NCI-H526 (cell line): ENCODE results near the gene HPD.
"Not testable (repeated sequence)": the region's sequence is repeated elsewhere in the genome, so short reads cannot be mapped to it uniquely, and the experiment has no call there.

Experiments
- DNase-seq, 2 experiments: peaks; one replicate each; lab custom pipeline; 2025; lab: John Stamatoyannopoulos, UW

The HPD gene

DNA sequence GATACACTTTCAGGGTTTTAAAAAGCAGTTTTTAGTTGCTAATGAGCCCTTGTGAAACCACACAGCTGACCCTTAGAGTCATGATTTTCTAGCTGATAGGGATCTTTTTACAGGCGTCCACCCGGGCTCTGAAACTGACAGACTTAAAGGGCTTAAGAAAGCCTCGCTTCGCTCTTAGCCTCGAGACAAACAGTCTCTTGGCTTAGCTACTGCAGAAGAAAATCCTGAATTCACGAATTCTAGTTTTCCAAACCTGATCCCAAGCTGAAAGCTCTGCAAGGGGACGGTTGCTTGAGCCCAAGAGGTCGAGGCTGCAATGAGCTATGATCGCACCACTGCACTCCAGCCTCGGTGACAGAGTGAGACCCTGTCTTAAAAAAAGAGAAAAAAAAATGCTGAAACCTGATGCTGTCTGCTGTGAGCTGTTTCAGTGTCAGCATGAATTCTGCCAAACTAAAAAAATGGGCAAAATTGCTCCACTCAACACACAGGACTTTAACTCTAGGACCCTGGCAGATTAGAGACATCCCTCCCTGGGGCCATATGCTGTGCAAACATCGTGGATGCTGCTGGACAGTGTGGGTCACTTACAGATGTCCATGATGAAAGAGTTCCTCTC lies 3.1 kb upstream of the HPD start:
- no peak for DNase-seq

DNA sequence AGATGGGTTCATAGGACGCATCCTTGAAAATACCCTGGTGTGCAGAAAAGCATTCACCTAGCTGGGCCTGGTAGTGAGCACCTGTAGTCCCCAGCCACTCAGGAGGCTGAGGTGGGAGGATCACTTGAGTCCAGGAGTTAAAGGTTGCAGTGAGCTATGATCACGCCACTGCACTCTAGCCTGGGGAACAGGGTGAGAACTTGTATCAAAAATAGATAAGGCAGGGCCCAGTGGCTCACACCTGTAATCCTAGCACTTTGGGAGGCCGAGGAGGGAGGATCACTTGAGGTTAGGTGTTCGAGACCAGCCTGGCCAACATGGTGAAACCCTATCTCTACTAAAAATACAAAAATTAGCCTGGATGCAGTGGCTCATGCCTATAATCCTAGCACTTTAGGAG lies 2.0 kb upstream of the HPD start:
- DNase-seq = not testable (repeated sequence)

DNA sequence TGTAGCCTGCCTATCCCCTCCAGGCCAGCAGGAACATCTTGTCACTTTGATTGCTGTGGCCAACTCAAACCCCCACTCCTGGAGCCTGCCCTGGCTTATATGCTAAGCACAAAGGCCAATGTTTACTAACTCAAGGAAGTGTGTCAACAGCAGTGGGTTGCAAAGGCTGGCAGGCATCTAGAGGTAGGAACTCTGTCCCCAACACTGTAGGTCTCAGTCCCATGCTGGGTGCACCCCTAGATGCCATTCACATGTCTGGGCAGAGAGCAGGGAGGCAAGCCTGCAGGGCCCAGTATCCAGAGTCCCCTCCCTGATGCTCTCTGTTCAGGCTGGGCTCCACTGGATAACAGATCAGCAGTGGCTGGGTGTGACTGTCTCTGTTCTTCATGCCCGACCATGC lies 1.6 kb upstream of the HPD start:
- DNase-seq = no peak

DNA sequence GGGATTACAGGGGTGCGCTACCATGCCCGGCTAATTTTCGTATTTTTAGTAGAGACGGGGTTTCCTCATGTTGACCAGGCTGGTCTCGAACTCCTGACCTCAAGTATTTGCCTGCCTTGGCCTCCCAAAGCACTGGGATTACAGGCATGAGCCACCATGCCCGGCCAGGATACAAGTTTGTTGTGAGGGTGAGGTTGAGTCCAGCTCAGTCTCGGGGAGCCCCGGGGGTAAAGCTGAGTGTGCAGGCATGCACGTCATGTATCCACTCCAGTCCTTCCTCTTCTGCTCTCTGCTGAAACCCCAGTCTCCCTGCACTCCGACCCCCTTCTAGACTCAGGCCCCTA lies 369 bp downstream of the HPD start:
- no peak for DNase-seq

DNA sequence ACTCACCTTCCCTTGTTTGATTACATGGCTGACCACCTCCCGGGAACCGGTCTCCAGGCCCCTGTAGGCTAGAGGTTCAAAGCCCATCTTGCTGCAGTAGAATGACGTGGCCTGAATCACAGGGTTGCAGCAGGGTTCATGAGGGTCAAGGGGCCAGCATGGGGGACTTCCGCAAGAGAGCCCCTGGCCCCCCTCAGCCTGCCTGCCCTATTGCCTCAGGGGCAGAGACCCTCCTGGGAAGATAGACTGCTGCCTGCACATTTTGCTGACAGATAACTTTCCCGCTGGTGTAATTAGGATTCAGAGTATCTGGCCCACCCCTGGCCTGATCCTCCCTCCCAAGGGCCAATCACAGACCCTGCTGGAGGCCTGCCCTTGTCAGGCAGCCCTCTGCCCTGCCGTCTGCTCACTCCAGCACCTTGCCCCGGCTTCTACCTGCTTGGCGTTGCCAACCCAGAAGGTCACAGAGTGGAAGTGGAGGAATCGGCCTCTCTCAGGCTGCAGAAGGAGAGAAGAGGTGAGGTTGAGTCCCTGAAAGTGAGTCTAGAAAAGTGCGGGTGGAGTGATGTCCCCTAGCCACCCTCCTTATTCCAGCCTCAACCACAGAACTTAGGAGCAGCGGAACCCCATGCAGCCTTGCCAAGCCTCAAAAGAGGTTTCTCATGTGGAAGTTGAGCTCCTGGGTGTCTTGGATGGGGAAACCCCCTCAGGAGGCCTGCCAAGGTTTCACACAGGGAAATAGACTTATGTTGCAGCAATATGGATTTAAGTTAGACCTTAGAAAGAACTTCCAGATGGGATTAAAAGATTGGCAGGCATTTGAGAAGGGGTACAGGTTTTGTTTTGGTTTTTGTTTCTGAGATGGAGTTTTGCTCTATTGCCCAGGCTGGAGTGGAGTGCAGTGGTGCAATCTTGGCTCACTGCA lies 1.1 kb downstream of the HPD start:
- no peak for DNase-seq

DNA sequence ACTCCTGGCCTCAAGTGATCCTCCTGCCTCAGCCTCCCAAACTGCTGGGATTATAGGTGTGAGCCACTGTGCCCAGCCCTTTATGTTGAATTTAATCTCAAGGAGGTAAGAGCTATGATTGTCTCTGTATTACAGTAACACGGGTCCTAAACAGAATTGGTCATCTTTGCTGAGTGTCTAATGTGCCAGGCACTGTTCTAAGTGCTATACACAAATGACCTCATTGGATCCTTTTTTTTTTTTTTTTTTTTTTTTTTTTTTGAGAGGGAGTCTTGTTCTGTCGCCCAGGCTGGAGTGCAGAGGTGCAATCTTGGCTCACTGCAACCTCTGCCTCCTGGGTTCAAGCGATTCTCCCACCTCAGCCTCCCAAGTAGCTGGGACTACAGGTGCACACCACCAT lies 6.3 kb downstream of the HPD start:
- not testable (repeated sequence) for DNase-seq

DNA sequence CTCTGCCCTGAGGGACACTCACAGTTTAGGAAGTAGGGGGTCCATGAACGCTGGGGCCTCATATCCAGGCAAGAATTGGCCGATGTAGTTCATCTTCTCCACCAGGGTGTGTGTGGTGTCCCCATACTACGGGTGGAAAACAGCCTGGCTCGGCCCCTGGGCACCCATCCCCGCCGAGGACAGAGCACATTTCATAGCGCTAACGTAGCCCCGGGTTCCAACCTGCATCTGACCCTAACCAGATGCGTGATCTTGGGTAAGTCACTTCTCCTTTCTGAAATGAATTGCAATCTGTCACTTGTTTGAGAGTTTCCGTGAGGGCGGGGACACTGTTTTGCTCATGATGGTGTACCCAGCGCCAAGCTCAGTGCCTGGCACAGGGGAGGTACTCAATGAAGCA lies 9.0 kb downstream of the HPD start:
- DNase-seq = no peak

DNA sequence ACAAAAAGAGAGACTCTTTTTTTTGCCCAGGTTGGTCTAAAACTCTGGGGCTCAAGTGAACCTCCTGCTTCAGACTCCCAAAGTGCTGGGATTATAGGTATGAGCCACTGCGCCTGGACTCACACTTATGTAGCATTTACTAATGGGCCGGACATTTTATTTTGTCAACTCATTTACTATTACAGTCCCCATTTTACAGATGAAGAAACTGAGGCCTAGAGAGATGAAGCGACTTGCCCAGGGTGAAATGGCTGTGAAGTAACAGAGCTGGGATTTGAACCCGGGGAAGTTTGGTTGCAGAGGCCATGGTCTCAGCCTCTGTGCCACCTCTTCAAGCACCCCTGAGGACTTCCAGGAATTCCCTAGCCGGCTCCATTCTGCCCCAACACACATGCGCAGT lies 9.4 kb downstream of the HPD start:
- no peak for DNase-seq

DNA sequence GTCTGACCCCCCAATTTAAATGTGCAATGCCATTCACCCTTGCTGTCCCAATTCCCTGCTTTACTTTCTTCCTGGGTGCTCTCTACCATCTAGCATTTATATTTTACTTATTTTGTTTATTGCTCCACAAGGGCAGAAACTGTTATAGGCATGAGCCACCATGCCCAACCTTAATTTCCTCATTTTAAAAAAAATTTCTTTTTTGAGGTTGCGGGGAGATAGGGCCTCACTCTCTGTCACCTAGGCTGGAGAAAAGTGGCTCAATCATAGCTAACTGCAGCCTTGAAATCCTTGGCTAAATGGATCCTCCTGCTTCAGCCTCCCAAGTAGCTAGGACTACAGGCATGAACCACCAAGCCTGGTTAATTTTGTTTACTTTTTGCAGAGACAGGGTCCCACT lies 13.0 kb downstream of the HPD start:
- DNase-seq = no peak

DNA sequence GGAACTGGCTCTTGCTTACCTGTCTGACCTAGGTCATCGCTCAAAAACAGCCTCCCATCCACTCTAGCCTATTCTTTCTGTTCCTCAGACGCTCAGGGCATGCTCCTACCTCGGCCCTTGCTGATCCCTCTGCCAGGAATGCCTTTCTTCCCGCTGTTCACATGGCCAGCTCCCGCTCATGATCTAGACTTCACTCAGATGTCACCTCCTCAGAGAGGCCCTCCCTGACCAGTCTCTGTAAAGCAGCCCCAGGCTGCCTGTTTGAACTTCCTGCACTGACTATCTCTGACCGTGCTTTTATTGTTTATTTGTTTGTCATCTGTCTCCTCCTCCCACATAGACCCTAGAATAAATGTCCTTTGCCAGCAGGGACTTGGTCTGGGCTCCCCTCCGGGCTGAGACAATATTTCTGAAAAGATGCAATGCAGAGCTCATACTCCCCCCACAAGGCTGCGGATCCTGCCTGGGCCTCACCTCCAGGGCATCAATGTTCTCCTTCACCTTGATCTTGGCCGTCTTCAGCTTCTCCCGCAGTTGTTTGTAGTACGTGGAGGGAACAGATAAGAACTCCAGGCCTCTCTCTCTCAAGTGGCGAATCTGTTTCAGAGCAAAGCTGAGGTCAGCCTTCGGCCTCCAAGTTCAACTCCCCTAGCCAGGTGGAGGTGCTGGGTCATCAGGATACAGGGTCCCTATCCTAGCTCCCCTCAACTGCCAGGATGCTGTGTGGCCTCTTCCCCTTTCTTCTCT lies 15.2 kb downstream of the HPD start:
- no peak for DNase-seq

DNA sequence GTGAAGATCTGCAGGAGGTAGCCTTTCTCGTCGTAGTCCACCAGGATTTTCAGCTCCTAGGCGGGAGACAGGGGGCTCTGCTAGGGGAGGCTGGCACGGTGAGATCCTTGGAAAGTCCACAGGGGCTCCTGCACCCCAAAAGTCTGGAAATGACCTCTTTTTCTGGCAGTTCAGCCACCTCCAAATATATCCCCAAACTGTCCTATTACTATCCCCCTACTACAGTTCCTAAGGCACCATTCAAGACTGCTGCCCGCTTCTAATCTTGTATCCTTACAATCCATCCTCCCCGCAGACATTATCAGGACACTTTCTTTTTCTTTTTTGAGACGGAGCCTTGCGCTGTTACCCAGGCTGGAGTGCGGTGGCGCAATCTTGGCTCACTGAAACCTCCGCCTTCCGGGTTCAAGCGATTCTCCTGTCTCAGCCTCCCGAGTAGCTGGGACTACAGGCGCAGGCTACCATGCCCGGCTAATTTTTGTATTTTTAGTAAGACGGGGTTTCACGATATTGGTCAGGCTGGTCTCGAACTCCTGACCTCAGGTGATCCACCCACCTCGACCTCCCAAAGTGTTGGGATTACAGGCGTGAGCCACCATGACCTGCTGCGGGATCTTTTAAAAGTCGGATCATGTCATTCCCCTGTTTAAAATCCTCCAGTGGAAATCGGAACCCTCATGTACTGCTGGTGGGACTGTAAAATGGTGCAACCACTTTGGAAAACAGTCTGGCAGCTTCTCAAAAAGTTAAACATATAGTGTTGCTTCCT lies 18.5 kb downstream of the HPD start:
- no peak for DNase-seq

DNA sequence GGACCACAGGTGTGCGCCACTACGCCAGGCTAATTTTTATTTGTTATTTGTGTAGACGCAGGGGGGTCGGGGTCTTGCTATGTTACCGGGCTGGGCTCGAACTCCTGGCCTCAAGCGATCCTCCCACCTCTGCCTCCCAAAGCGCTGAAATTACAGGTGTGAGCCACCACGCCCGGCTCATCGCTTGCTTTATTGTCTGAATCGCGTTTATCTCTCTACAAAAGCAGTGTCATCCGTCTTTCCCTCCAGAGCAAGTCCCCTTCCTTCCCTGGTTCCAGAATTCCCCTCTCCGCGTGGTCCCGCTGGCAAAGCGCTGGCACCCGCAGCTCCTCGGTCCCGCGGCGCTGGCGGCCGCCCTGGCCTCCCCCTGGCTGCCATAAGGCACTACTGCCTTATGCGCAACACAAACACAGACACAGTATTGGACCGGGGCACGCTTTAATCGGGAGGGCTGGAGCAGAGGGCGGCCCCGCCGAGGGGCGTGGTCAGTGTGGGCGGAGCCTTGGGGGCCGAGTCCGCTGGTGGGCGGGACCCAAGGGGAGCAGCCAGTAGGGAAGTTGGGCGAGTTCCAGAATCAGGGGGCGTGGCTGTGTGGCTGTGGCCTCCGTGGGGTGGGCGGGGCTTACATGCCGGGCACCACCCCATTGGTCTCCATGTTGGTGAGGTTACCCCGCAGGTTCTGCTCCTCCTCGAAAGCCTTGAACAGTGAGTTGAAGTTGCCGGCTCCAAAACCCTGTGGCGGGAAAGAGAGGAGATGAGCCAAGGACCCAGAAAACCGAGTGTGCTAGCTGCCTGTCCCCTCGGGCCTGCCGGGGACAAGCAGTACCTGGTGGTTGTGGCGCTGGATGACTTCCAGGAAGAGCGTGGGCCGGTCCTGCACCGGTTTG lies 19.3 kb downstream of the HPD start:
- peak; percentile 90 to 99 for DNase-seq

DNA sequence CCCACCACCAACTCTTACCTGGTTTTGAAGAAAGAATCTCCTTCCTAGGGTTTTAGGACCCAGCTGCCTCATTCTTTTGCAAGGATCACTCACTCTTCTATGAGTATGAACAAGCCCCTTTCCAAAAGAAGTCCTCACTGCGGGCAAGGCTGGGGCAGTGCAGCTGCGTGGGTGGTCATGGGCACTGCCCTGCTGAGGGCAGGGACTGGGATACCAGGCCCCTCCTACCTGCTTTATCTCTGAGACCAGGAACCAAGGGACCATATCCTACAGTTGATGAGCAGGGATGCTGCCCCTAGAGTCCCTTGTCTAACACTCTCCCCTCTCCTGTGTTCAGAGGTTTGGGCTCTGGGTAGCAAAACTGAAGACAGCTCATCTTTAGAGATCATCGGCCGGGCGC lies 20.5 kb downstream of the HPD start:
- DNase-seq = no peak

DNA sequence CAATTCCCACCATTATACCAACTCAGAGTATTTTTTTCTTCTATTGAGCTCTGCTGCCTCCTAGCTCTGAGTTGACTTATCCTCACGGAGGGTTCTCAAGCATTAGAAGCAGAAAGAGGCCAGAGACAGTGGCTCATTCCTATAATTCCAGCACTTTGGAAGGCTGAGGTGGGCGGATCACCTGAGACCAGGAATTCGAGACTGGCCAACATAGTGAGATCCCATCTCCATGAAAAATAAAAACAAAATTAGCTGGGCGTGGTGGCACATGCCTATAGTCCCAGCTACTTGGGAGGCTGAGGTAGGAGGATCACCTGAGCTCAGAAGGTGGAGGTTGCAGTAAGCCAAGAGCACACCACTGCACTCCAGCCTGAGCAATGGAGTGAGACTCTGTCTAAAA lies 21.0 kb downstream of the HPD start:
- no peak for DNase-seq

DNA sequence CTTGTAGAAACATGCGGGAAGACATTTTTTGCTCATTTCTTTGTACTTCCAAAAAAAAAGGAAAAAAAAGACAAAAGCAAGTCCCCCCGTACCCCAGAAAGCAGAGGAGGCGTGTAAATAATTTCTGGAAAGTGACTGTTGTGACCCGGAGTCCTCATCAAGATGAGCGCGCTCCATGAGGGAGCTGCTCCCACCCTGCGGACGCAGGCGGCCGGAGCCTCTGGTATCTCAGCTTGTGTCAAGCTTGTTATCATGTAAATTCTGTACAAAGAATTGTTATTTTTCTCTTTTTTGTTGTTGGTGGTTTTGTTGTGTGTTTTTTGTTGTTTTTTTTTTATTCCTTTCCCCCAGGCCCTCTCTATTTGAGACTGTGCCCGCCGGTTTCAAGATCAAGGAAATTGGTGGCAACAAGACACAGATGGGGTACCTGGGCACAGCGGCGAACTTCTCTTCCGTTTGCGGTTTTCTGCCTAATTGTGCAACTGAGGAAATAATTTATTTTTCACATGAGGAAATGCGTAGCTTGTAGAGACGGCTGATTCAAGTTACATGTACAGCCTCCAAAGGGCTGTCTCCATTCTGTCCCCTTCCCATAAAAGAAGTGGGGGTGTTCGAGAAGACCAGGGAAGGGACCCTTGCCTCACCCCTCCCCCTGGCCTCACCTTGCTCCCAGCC lies 27.0 kb downstream of the HPD start:
- no peak for DNase-seq

DNA sequence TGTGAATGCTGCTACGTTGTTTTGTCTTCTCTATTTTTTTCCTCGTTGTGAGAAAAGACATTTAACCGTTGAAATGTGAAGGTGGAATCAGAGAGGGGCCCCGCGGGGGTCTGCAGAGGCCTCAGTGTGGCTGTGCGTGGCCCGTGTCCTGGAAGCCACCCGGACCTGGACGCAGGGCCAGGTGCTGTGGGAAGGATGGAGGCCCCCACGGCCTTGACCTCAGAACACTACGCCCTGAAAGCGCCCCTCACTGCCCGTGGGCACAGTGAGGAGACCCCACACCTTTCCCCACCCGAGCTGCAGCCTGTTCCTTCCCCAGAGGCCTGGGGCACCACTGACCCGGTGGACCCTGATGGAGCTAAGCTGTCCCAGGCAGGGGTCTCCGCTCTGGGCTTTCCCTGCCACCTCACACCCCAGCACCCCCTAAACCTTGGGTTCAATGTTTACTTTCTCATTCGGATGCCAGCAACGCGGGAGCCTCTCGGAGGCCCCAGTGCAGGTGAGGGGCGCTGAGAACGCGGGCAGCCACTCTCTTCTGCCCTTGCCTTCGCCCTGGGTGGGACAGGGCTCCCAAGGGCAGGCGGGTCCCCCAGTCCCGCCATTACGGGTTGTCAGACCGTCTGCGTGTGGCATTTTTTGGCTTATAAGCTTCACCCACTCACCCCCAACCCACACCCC lies 27.9 kb downstream of the HPD start:
- DNase-seq = no peak

DNA sequence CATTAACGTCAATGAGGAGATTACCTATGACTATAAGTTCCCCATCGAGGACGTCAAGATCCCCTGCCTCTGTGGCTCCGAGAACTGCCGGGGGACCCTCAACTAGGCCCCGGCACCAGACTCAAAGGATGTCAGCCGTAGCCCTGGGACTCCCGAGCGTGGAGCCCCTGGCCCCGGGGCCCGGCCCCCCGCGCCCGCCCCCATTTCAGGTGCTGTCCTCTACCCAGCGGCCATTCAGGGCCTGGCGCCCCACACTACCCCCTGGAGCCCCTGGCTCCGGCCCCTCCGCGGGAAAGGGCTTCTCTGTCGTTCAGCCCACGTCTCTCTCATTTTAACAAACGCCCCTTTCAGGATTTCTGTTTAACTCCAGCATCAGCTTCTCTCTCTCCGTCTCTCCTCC lies 28.5 kb downstream of the HPD start:
- DNase-seq = no peak

DNA sequence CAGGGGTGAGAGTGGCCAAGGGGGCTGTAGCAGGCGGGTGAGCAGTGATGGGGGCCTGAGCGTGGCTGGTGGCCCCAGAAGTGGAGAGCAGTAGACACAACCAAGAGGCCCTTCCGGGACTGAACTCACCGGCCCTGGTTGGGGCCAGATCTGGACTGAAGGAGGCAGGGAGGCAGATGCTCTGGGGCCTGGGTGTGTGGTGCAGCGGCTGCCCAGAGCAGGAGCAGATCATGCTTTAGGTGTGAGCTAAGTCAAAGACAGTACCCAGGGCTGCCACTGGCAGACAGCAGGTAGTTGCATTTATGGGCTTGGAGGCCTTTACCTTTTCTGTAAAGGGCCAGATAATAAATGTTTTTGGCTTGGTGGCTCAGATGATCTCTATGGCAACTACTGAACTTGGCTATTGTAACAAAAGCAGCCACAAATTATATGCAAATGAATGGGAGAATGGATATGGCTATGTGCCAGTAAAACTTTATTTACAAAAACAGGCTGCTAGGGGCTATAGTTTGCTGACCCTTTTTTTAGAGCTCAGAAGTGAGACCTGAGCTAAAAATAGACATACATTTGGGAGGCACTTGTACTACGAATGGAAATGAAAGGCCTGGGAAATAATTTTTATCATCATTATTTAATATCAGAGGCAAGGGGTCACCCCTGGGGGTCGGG lies 29.3 kb downstream of the HPD start:
- DNase-seq = peak; percentile 14 to 46

DNA sequence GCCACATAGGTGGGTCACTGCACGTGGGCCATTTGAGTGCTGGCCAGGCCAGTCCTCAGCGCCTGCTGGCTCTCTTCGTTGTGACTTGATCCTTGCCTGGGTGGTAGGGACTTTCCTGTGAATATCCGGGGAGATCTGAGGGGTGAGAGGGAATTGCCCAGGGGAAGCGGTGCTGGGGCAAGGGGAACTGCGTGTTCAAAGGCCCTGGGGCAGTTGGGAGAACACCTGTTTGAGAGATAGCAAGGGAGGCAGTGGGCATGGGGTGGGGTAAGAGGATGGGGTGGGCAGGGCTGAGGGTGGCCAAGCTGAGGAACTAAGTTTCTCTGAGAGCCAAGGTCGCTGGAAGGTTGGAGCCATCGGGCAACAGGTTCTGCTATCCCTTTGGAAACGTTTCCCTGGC lies 29.8 kb downstream of the HPD start:
- DNase-seq = no peak

DNA sequence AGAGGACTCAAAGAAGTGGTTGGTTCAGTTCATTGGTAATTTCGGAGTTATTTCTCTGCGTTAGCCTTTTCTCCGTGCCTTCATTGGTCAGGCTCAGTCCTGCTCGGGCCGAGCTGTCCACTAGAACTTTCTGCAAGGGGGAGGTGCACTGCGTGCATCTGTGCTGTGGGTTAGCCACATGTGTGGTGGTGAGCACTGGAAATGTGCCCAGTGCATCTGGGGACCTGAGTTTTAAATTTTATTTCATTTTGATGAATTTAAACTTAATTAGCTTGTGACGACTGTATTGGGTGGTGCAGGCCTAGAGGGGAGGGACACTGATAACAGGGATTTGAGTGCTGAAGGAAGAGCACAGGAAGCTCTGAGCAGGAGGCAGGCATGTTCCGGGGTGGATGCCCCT lies 30.4 kb downstream of the HPD start:
- no peak for DNase-seq
